Peyer's patch (tissue), 4 donors: Measurements from ENCODE around the gene MYO1D. TPM values are rescaled to one million over a fixed set of nuclear protein-coding genes. Genes with fewer than 3 reads are reported as not detected.

ENCODE experiments used
- DNase-seq, 3 donors: peaks; one replicate each; pipeline ENCODE4 v3.0.0-alpha.2; 2017 to 2019
- H3K27ac ChIP-seq, 4 donors: fragments of 200-600 bp; sonication (generic); one replicate each; pipeline ENCODE4 v1.5.1; 2016 to 2019
- H3K27me3 ChIP-seq, 2 donors: fragments of 200-600 bp; sonication (generic); one replicate each; pipeline ENCODE4 v1.5.1; 2019
- H3K36me3 ChIP-seq, 3 donors: fragments of 200-600 bp; sonication (generic); one replicate each; pipeline ENCODE4 v1.5.1; 2016 to 2019
- H3K4me1 ChIP-seq, 4 donors: fragments of 200-600 bp; sonication (generic); one replicate each; pipeline ENCODE4 v1.5.1; 2016 to 2019
- H3K4me3 ChIP-seq, 4 donors: fragments of 200-600 bp; sonication (generic); 1 replicate in 3 of 4; 2 replicates in 1 of 4; pipeline ENCODE4 v1.5.1; 2016 to 2019; ENCODE audit warnings: mild to moderate bottlenecking in 1 of 4
- H3K9me3 ChIP-seq, 4 donors: fragments of 200-600 bp; sonication (generic); one replicate each; pipeline ENCODE4 v1.5.1; 2016 to 2019; ENCODE audit warnings: mild to moderate bottlenecking in 1 of 4
- POLR2A ChIP-seq, 2 donors: fragments of 450-650 bp; IDR thresholded peaks; one replicate each; pipeline ENCODE4 v1.5.1; 2017; ENCODE audit warnings: antibody characterized with exemption in 2 of 2, mild to moderate bottlenecking in 2 of 2, moderate library complexity in 2 of 2
- total RNA-seq, 4 donors: library from RNA; depleted of rRNA; stranded (reverse); fragments of >200 nt; gene quantifications; one replicate each; pipeline ENCODE4 v1.1.0, GENCODE V29; 2016
- TF ChIP-seq, protein P1 (sequence below), 6 experiments: fragments of 450-650 bp in 4 of 6; fragments of 200-600 bp in 2 of 6; sonication (generic) in 1 of 6; IDR thresholded peaks; one replicate each; pipeline ENCODE4 v1.5.1; 2017 to 2019; ENCODE audit warnings: antibody characterized with exemption in 6 of 6, mild to moderate bottlenecking in 3 of 6, moderate library complexity in 1 of 6

The MYO1D gene
- total RNA-seq, 4 donors from 2014 or later, result 148 to 340 (median 328) TPM

DNA sequence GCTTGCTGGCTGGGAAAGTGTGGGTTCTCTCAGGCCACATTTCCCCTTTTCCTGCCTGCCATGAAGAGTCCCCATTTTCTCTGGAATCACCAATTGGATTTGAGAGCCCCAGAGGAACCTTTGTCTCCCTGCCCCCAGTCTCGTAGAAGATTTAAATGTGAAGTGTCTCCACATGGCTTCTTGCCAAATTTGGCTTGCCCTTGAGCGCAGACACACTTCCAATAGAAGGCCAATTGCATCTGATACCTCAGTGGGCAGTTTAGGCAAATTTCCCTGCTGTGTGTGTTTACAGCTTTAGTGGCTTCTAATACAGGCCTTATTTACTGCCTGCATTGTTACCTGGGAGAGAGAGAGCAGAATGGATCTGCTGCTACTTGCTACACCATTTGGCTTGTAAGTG is 360.5 kb downstream of the MYO1D start:
- DNase-seq, result no peak
- no peak for TF ChIP-seq POLR2A (IDR thresholded peaks at IDR 0.05)
- TF ChIP-seq, protein P1, sequence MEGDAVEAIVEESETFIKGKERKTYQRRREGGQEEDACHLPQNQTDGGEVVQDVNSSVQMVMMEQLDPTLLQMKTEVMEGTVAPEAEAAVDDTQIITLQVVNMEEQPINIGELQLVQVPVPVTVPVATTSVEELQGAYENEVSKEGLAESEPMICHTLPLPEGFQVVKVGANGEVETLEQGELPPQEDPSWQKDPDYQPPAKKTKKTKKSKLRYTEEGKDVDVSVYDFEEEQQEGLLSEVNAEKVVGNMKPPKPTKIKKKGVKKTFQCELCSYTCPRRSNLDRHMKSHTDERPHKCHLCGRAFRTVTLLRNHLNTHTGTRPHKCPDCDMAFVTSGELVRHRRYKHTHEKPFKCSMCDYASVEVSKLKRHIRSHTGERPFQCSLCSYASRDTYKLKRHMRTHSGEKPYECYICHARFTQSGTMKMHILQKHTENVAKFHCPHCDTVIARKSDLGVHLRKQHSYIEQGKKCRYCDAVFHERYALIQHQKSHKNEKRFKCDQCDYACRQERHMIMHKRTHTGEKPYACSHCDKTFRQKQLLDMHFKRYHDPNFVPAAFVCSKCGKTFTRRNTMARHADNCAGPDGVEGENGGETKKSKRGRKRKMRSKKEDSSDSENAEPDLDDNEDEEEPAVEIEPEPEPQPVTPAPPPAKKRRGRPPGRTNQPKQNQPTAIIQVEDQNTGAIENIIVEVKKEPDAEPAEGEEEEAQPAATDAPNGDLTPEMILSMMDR (IDR thresholded peaks at IDR 0.05), result no peak
- no peaks in the 10 kb centered on the region for H3K36me3 ChIP-seq
- H3K27me3 ChIP-seq, result no peaks in the 10 kb centered on the region
- H3K4me1 ChIP-seq, result peaks cover 0 to 20% (median 15%) of the 10 kb centered on the region in 4 donors
- H3K9me3 ChIP-seq, result no peaks in the 10 kb centered on the region
- H3K4me3 ChIP-seq, result no peak overlapping the region
- peak overlapping the region in 1 of 4 donors; percentile 73 for H3K27ac ChIP-seq

DNA sequence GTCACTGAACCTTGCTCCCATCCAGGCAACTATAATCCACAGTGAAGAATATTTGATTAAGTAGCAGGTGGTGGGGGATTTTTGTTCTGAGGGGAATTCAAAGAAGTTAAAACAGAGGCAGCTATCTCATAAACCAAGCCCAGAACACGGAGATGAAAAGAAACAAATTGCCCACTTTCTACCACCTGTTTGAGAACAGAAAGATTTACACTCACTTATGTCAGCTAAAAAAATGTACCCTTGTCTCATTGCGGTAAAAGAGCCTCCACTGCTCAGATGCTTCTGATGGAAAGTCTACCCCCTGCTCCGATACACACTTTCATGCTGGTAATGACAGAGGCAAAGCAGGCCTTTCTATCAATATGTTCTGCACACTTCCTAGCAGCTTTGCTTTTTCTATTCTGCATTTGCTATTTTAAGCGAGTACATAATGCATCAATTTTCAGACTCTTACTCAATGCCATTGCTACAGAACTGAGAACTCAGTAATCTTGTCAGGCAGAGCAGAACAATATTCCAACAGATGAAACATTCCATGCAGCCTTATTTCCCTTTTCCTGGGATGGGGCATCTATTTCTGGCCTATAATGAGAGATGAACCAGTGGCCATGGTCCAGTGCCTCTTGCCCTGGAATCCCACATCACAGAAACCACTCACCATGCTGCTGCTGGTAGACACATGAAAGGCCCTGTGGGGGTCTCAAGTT is 361.1 kb downstream of the MYO1D start:
- Histone ChIP-seq H3K4me1 (peaks cover 0 to 19% (median 14%) of the 10 kb centered on the region in 4 donors), H3K27ac (peak overlapping the region in 1 of 4 donors; percentile 73), H3K36me3 (no peaks in the 10 kb centered on the region), H3K9me3 (no peaks in the 10 kb centered on the region), H3K27me3 (no peaks in the 10 kb centered on the region), H3K4me3 (no peak overlapping the region)
- DNase-seq, result no peak
- no peak for TF ChIP-seq POLR2A (IDR thresholded peaks at IDR 0.05)
- TF ChIP-seq, protein P1 (IDR thresholded peaks at IDR 0.05), result no peak

DNA sequence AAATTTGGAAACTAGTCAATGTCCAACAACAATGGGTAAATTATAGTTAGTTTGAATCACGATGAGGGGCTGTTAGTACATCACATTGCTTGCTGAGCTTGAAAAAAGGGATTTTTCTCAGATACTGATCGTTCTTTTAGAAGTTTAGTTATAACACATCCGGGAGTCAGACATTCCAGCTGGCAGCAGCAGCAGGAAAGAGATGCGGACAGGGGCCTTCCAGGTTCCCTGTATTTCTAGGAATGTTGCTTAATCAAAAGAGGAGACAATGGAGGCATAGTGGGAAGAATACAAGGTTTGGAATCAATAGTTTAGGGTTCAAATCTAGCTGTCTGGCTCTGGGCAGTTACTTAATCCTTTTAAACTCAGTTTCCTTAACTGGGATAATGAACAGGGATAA is 362.3 kb downstream of the MYO1D start:
- Histone ChIP-seq H3K36me3 (no peaks in the 10 kb centered on the region), H3K27me3 (no peaks in the 10 kb centered on the region), H3K9me3 (no peaks in the 10 kb centered on the region), H3K27ac (no peak overlapping the region), H3K4me3 (no peak overlapping the region), H3K4me1 (peaks cover 0 to 12% (median 4%) of the 10 kb centered on the region in 4 donors)
- no peak for TF ChIP-seq POLR2A (IDR thresholded peaks at IDR 0.05)
- TF ChIP-seq, protein P1 (IDR thresholded peaks at IDR 0.05), result no peak
- no peak for DNase-seq

DNA sequence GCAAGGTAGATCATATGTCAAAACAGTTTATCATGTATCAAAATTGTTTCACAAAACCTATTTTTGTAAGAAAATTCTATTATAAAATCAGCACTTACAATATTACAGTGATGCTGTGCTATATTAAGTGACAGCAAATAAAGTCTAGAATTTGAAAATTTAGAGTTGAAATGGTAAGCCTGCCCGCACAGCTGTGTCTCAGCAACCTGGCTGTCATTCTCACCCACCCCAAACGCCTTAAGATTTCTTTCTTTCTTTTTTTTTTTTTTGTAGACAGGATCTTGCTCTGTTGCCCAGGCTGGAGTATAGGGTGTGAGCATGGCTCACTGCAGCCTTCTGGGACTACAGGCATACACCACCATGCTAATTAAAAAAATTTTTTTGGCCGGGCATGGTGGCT is 363.3 kb downstream of the MYO1D start:
- no peak for DNase-seq
- no peak for TF ChIP-seq POLR2A (IDR thresholded peaks at IDR 0.05)
- TF ChIP-seq, protein P1 (IDR thresholded peaks at IDR 0.05), result no peak
- H3K9me3 ChIP-seq, result no peaks in the 10 kb centered on the region
- H3K27me3 ChIP-seq, result no peaks in the 10 kb centered on the region
- no peak overlapping the region for H3K27ac ChIP-seq
- H3K36me3 ChIP-seq, result no peaks in the 10 kb centered on the region
- no peak overlapping the region for H3K4me3 ChIP-seq
- H3K4me1 ChIP-seq, result peaks cover 0 to 8% (median 1%) of the 10 kb centered on the region in 4 donors

DNA sequence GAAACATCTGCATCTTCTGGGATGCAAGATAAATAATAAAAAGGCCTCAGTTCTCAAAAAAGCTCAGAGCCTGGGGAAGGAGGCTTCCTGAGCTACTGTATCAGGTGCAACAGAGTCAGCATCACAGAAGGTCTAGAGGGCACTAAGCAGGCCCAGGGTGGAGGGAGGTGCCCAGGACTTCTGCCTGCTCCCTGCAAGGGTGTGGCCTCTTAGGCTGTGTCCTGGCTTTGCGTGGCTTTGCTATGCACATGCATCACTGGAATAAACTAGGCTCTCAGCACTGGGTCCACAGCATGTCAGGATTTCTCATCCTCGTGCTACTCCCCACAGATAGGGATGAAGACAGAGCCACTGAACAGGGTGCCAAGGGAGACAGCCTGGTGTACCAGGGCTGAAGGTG is 364.6 kb downstream of the MYO1D start:
- no peaks in the 10 kb centered on the region for H3K27me3 ChIP-seq
- H3K36me3 ChIP-seq, result no peaks in the 10 kb centered on the region
- no peak overlapping the region for H3K27ac ChIP-seq
- DNase-seq, result no peak
- TF ChIP-seq, protein P1 (IDR thresholded peaks at IDR 0.05), result no peak
- no peak for TF ChIP-seq POLR2A (IDR thresholded peaks at IDR 0.05)
- H3K4me3 ChIP-seq, result no peak overlapping the region
- H3K9me3 ChIP-seq, result no peaks in the 10 kb centered on the region
- H3K4me1 ChIP-seq, result peaks cover 0 to 8% (median under 1%) of the 10 kb centered on the region in 4 donors
